Fibroblast of lung (primary cell): Measurements from ENCODE around the gene ITGB7. TPM values are rescaled to one million over a fixed set of nuclear protein-coding genes. Genes with fewer than 3 reads are reported as not detected.

Experiments used
- DNase-seq, 2 donors: peaks; one replicate each; pipeline versions ENCODE4 v3.0.0 to v3.0.0-alpha.2; 2010; ENCODE audit warnings: low read depth in 2 of 2
- H2AFZ ChIP-seq: 2 replicates; pipeline ENCODE4 v1.5.1; 2012; ENCODE audit warnings: low read length, control low read depth, inconsistent platforms
- H3K27ac ChIP-seq: 2 replicates; pipeline ENCODE4 v1.5.1; 2011; ENCODE audit warnings: low read length, control low read depth; ENCODE audit not compliant: insufficient read depth
- H3K27me3 ChIP-seq: 2 replicates; pipeline ENCODE4 v1.5.1; 2011; ENCODE audit warnings: mild to moderate bottlenecking, low read length; ENCODE audit not compliant: control insufficient read depth, insufficient read depth
- H3K36me3 ChIP-seq: 2 replicates; pipeline ENCODE4 v1.5.1; 2011; ENCODE audit warnings: low read length; ENCODE audit not compliant: control insufficient read depth, insufficient read depth
- H3K4me1 ChIP-seq: 2 replicates; pipeline ENCODE4 v1.5.1; 2011; ENCODE audit warnings: low read length; ENCODE audit not compliant: control insufficient read depth, insufficient read depth; ENCODE audit errors: extremely low read depth
- H3K4me2 ChIP-seq: 2 replicates; pipeline ENCODE4 v1.5.1; 2011; ENCODE audit warnings: low read length, control low read depth; ENCODE audit not compliant: insufficient read depth; ENCODE audit errors: extremely low read depth
- H3K4me3 ChIP-seq, 4 experiments: fragments of 200-600 bp in 1 of 4; sonication (generic) in 1 of 4; replicated peaks in 1 of 4; 2 replicates each; pipeline ENCODE4 v1.5.1; 2011 to 2016; ENCODE audit warnings: low read length in 4 of 4, low read depth in 3 of 4, mild to moderate bottlenecking in 3 of 4, control low read depth in 2 of 4, inconsistent platforms in 1 of 4, mixed read lengths in 1 of 4; ENCODE audit not compliant: insufficient read depth in 1 of 4; ENCODE audit errors: control extremely low read depth in 1 of 4
- H3K79me2 ChIP-seq: 2 replicates; pipeline ENCODE4 v1.5.1; 2012; ENCODE audit warnings: mild to moderate bottlenecking, low read length, inconsistent platforms; ENCODE audit not compliant: control insufficient read depth, insufficient read depth
- H3K9ac ChIP-seq: 2 replicates; pipeline ENCODE4 v1.5.1; 2011; ENCODE audit warnings: mild to moderate bottlenecking, low read length, control low read depth; ENCODE audit not compliant: insufficient read depth
- H3K9me3 ChIP-seq: 2 replicates; pipeline ENCODE4 v1.5.1; 2012; ENCODE audit warnings: low read depth, low read length; ENCODE audit not compliant: control insufficient read depth, insufficient read depth
- H4K20me1 ChIP-seq: 2 replicates; pipeline ENCODE4 v1.5.1; 2011; ENCODE audit warnings: low read length; ENCODE audit not compliant: control insufficient read depth, insufficient read depth; ENCODE audit errors: extremely low read depth
- EZH2 ChIP-seq: IDR thresholded peaks from 2 replicates; pipeline ENCODE4 v1.5.1; 2012; ENCODE audit warnings: low read length, control low read depth, mild to moderate bottlenecking; ENCODE audit errors: missing control alignments
- polyA plus RNA-seq, 2 donors: library from polyadenylated mRNA; depleted of rRNA in 1 of 2; stranded (reverse) in 1 of 2; unstranded in 1 of 2; fragments of >200 nt; gene quantifications; 2 replicates each; pipeline ENCODE4 v1.2.1, GENCODE V29; 2011 to 2012; ENCODE audit warnings: missing spikeins in 1 of 2
- total RNA-seq: library from RNA; depleted of rRNA; stranded (reverse); fragments of >200 nt; gene quantifications from 2 replicates; pipeline ENCODE4 v1.2.1, GENCODE V29; 2014
- TF ChIP-seq, protein P1 (sequence below), 2 donors: IDR thresholded peaks in 1 of 2; conservative IDR thresholded peaks in 1 of 2; 1 replicate in 1 of 2; 2 replicates in 1 of 2; pipeline ENCODE4 v1.5.1; 2011 to 2012; ENCODE audit warnings: low read length in 2 of 2, control low read depth in 1 of 2, inconsistent platforms in 1 of 2, low read depth in 1 of 2, mild to moderate bottlenecking in 1 of 2

ITGB7 gene
- total and polyA plus RNA-seq, 2 donors (not counting 1 experiment from before 2014, with no cell fraction given) = 0.20 to 0.50 TPM

DNA sequence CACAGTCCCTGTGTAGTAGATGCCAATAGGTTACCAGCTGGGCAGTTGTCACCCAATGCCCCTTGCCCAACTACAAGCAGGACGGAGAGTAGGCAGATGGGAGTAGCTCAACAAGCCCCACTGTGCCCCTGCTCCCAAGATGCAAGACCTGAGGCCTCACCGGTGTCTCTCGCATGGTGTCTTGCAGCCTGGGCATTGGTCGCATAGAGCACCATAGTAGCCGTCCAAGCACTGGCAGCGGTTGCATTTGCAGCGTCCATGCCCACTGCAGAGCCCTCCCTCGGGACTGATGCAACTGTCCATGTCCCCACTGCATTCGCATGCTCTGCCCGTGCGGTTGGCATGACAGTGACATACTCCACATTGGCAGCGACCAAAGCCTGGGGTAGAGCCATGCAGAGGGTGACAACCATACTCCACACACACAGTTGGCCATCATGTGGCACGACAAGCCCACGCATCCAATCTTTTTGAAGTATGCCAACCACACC lies 14.5 kb downstream of the ITGB7 start:
- no peaks in the 10 kb centered on the region for H4K20me1 ChIP-seq
- no peak overlapping the region for H3K4me3 ChIP-seq
- DNase-seq = no peak
- no peak overlapping the region for H3K9ac ChIP-seq
- H3K9me3 ChIP-seq = no peaks in the 10 kb centered on the region
- no peak overlapping the region for H3K27ac ChIP-seq
- H3K27me3 ChIP-seq = no peaks in the 10 kb centered on the region
- H2AFZ ChIP-seq = no peak overlapping the region
- TF ChIP-seq EZH2 = no peak
- TF ChIP-seq, protein P1, sequence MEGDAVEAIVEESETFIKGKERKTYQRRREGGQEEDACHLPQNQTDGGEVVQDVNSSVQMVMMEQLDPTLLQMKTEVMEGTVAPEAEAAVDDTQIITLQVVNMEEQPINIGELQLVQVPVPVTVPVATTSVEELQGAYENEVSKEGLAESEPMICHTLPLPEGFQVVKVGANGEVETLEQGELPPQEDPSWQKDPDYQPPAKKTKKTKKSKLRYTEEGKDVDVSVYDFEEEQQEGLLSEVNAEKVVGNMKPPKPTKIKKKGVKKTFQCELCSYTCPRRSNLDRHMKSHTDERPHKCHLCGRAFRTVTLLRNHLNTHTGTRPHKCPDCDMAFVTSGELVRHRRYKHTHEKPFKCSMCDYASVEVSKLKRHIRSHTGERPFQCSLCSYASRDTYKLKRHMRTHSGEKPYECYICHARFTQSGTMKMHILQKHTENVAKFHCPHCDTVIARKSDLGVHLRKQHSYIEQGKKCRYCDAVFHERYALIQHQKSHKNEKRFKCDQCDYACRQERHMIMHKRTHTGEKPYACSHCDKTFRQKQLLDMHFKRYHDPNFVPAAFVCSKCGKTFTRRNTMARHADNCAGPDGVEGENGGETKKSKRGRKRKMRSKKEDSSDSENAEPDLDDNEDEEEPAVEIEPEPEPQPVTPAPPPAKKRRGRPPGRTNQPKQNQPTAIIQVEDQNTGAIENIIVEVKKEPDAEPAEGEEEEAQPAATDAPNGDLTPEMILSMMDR (conservative IDR thresholded peaks at IDR 0.05 in 1 of 2, IDR thresholded peaks at IDR 0.05 in 1 of 2; ENCODE audit: low read depth in 1 of 2, low read length in 2 of 2) = no peak
- H3K4me2 ChIP-seq = no peak overlapping the region
- H3K4me1 ChIP-seq = peaks cover 3% of the 10 kb centered on the region
- no peaks in the 10 kb centered on the region for H3K79me2 ChIP-seq
- H3K36me3 ChIP-seq = peaks cover 5% of the 10 kb centered on the region

DNA sequence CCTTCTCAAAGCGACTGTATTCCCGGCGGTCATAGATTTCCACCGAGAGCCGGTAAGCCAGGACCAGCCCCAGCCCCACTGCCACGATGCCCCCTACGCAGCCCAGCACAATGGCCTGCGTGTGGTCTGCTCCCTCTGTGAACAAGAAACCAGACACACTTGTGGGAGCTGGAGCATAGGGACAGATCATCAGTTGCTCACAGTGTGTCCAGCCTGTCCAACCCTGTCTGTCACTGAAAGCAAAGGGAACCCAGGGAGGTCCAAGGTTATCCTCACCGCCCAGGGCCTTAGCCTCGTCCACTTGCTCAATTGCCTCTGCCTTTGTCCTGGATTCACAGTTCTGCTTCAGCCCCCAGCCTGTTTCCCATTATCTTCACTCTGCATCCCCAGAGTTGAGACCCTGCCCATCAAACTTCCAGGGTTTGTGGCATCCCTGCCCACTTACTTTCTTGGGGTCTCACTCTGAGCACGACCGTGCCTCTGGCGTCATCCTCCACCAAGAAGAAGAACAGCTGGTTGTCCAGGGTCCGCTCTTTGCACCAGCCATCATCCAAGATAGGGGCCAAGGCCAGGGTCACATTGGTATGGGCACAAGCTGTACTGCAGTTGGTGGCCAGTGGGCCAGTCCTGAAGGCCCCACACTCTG lies 15.0 kb downstream of the ITGB7 start:
- Histone ChIP-seq H3K27me3 (no peaks in the 10 kb centered on the region), H3K27ac (no peak overlapping the region), H3K4me1 (peaks cover 3% of the 10 kb centered on the region), H3K9ac (no peak overlapping the region), H4K20me1 (no peaks in the 10 kb centered on the region), H3K9me3 (no peaks in the 10 kb centered on the region), H3K4me2 (no peak overlapping the region), H3K36me3 (peaks cover 10% of the 10 kb centered on the region), H2AFZ (no peak overlapping the region), H3K4me3 (no peak overlapping the region), H3K79me2 (no peaks in the 10 kb centered on the region)
- TF ChIP-seq, protein P1 (conservative IDR thresholded peaks at IDR 0.05 in 1 of 2, IDR thresholded peaks at IDR 0.05 in 1 of 2; ENCODE audit: low read depth in 1 of 2, low read length in 2 of 2) = no peak
- no peak for TF ChIP-seq EZH2
- DNase-seq = no peak

DNA sequence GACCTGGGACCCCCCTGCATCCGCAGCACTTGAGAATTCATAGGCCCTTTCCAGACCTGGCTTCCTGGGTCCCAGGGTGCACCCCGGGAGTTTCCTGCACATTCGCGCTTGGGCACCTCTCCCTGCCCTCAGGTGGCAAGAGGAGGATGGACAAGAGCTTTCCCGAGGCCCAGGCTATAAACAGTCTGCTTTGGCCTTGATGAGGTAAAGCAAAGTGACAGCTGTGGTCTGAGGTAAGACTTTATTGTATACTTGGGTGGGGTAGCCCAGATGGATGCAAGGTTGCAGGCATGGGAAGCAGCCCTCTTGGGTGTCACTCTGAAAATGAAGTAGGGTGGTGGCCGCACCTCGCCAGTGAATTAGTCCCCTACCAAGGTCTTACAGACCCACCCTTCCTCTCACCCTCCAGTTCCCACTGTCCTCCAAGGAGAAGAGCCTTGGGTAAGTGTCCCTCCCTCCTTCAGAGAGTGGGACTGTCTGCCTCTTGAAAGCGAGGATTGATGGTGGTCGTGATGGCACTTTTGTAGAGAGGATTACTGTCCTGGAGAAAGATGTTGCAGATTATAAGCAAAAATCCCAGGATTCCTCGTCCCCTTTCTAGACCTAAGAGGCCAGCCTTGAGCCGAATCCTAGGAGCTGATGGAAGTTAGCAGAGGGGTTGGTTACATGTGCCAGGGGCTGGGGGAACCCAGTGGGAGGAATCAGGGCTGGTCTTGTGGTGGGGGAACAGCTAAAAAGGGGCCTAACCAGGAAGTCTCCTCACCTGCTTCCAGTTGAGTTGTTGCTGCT lies 15.8 kb downstream of the ITGB7 start:
- Histone ChIP-seq H3K36me3 (peaks cover 10% of the 10 kb centered on the region), H3K4me3 (no peak overlapping the region), H3K4me2 (no peak overlapping the region), H3K79me2 (no peaks in the 10 kb centered on the region), H4K20me1 (no peaks in the 10 kb centered on the region), H3K27me3 (no peaks in the 10 kb centered on the region), H3K9ac (no peak overlapping the region), H3K9me3 (no peaks in the 10 kb centered on the region), H3K27ac (no peak overlapping the region), H2AFZ (no peak overlapping the region), H3K4me1 (peaks cover 3% of the 10 kb centered on the region)
- DNase-seq = no peak
- TF ChIP-seq, protein P1 (conservative IDR thresholded peaks at IDR 0.05 in 1 of 2, IDR thresholded peaks at IDR 0.05 in 1 of 2; ENCODE audit: low read depth in 1 of 2, low read length in 2 of 2) = no peak
